Transverse colon (tissue), 4 donors: Measurements from ENCODE around the gene VPS35L. TPM values are rescaled to one million over a fixed set of nuclear protein-coding genes. Genes with fewer than 3 reads are reported as not detected.

ENCODE experiments used
- total RNA-seq, 4 donors: library from RNA; depleted of rRNA; stranded (reverse); fragments of >200 nt; gene quantifications; one replicate each; pipeline ENCODE4 v1.1.0, GENCODE V29; 2016

VPS35L gene
- total RNA-seq, 4 donors from 2014 or later: 40.0 to 89.8 (median 51.5) TPM

Other genes starting within 250 kb of the VPS35L start
- 10 to 100 TPM; 14.5 to 94.6 (median 82.4) TPM for gene TMC5, start 137.8 kb upstream of the VPS35L start, total RNA-seq
- 100 to 1,000 TPM in 2 of 4 donors, 10 to 100 TPM in 2; 47.5 to 120 (median 96.8) TPM for gene GDE1, start 33.6 kb upstream of the VPS35L start, total RNA-seq
- gene CCP110, start 31.8 kb upstream of the VPS35L start, total RNA-seq: 10 to 100 TPM in 3 of 4 donors, 1 to 10 TPM in 1; 7.1 to 43.4 (median 14.2) TPM
- gene KNOP1, start 162.5 kb downstream of the VPS35L start, total RNA-seq: 10 to 100 TPM in 3 of 4 donors, 1 to 10 TPM in 1; 4.4 to 25.8 (median 12.7) TPM
- 10 to 100 TPM in 3 of 4 donors, 1 to 10 TPM in 1; 8.3 to 18.2 (median 12.7) TPM for gene IQCK, start 162.6 kb downstream of the VPS35L start, total RNA-seq